Measurements from ENCODE around the gene FCN3. TPM values are rescaled to one million over a fixed set of nuclear protein-coding genes. Genes with fewer than 3 reads are reported as not detected.

The FCN3 gene
- total and polyA plus RNA-seq, 2 donors (not counting 3 experiments of a cell fraction or from before 2014, with no cell fraction given): 0.15 TPM; not detected in 1

GRCh38 chr1:27346357-27346756, 28.3 kb downstream of the FCN3 start:
- Histone ChIP-seq H3K36me3 (ENCODE audit: control insufficient read depth in 2 of 2, extremely low read depth in 1 of 2, insufficient read depth in 2 of 2, low read length in 2 of 2) (no peaks in the 10 kb centered on the region), H3K27ac (ENCODE audit: insufficient read depth, low read depth, low read length) (no peak overlapping the region), H4K20me1 (replicated peaks; ENCODE audit: control insufficient read depth, extremely low read depth, insufficient read depth, low read length) (no peaks in the 10 kb centered on the region), H3K4me2 (ENCODE audit: insufficient read depth, low read length) (no peak overlapping the region), H2AFZ (ENCODE audit: low read depth, low read length) (no peak overlapping the region), H3K79me2 (ENCODE audit: control insufficient read depth, insufficient read depth, low read length) (no peaks in the 10 kb centered on the region), H3K4me3 (replicated peaks in 1 of 3; ENCODE audit: insufficient read depth in 1 of 3, low read depth in 1 of 3, low read length in 3 of 3) (no peak overlapping the region), H3K27me3 (ENCODE audit: control insufficient read depth in 2 of 2, insufficient read depth in 2 of 2, low read length in 2 of 2) (peaks cover 2 to 5% of the 10 kb centered on the region in 2 experiments), H3K9me1 (replicated peaks; ENCODE audit: control insufficient read depth, extremely low read depth, insufficient read depth, low read length) (no peaks in the 10 kb centered on the region), H3K9me3 (replicated peaks; ENCODE audit: control insufficient read depth, insufficient read depth, low read length) (no peaks in the 10 kb centered on the region), H3K4me1 (ENCODE audit: control insufficient read depth, extremely low read depth, insufficient read depth, low read length) (peaks cover 7% of the 10 kb centered on the region), H3K9ac (replicated peaks; ENCODE audit: extremely low read depth, insufficient read depth, low read length) (no peak overlapping the region)
- TF ChIP-seq EZH2 (IDR thresholded peaks at IDR 0.05; ENCODE audit: borderline replicate concordance, low read depth, low read length, severe bottlenecking) (no peak), GATA2 (IDR thresholded peaks at IDR 0.05; ENCODE audit: insufficient read depth, insufficient read length, low read depth, low read length) (no peak), FOS (IDR thresholded peaks at IDR 0.05; ENCODE audit: borderline replicate concordance, insufficient read depth, low read length) (no peak), MAX (IDR thresholded peaks at IDR 0.05; ENCODE audit: insufficient read depth, insufficient read length) (no peak), MYC (IDR thresholded peaks at IDR 0.05; ENCODE audit: low read depth, low read length) (no peak), CTCF (IDR thresholded peaks at IDR 0.05; ENCODE audit: extremely low read depth in 1 of 2, insufficient read depth in 1 of 2, low read depth in 1 of 2, low read length in 2 of 2) (no peak), JUN (IDR thresholded peaks at IDR 0.05; ENCODE audit: borderline replicate concordance, insufficient read depth, insufficient read length, low read depth) (no peak)
- BruUV-seq (replicated peaks): no TSS peak
- CTCF ChIA-PET: interaction anchor here (1.5 to 3.0 kb wide), 4 partner anchors 11 to 41 kb away, joined by 4 to 22 read pairs (median 8); no protein-coding TSS in a partner anchor
- POLR2A ChIA-PET: no interaction called here
- dilution Hi-C loops (cut with MboI; ENCODE audit: extremely low pct_ligation_motif_present, low sequenced_read_pairs): no loop called here
- FAIRE-seq: no peak
- DNase-seq (ENCODE audit: low read depth, low spot score): no peak
- intact Hi-C loops (cut with micrococcal nuclease): no loop called here
